Esophagus squamous epithelium (tissue), 4 donors: ENCODE data around the gene CIB2.

Source experiments
- POLR2A ChIP-seq, 4 donors: fragments of 450-650 bp; IDR thresholded peaks; one replicate each; pipeline ENCODE4 v1.6.1; 2017; ENCODE audit warnings: antibody characterized with exemption in 4 of 4, mild to moderate bottlenecking in 4 of 4, moderate library complexity in 3 of 4
- TF ChIP-seq, protein P1 (sequence below), 6 experiments: fragments of 450-650 bp in 4 of 6; fragments of 200-600 bp in 2 of 6; sonication (generic) in 2 of 6; IDR thresholded peaks; one replicate each; pipeline ENCODE4 v1.5.1; 2016 to 2019; ENCODE audit warnings: antibody characterized with exemption in 6 of 6, mild to moderate bottlenecking in 4 of 6, moderate library complexity in 4 of 6

DNA sequence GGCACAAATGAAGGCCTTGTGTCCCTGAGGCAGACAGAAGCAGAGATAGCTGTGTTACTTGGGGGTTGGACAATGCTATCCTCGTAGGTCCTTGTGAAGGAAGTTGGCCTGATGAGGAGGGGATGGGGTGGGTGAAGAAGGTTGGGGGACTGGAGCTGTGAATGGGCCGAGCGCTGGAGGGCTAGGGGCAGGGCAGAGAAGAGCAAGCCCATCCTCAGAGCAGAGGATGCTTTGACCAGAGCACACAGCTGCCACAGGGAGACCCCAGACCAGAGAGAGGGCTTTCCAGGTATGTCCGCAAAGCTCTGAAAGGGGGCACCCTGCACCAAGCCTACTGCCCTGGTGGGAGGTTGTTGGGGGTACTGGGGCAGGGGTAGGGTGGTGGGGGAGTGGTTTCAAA is 48.1 kb downstream of the CIB2 start:
- TF ChIP-seq, protein P1, sequence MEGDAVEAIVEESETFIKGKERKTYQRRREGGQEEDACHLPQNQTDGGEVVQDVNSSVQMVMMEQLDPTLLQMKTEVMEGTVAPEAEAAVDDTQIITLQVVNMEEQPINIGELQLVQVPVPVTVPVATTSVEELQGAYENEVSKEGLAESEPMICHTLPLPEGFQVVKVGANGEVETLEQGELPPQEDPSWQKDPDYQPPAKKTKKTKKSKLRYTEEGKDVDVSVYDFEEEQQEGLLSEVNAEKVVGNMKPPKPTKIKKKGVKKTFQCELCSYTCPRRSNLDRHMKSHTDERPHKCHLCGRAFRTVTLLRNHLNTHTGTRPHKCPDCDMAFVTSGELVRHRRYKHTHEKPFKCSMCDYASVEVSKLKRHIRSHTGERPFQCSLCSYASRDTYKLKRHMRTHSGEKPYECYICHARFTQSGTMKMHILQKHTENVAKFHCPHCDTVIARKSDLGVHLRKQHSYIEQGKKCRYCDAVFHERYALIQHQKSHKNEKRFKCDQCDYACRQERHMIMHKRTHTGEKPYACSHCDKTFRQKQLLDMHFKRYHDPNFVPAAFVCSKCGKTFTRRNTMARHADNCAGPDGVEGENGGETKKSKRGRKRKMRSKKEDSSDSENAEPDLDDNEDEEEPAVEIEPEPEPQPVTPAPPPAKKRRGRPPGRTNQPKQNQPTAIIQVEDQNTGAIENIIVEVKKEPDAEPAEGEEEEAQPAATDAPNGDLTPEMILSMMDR (IDR thresholded peaks at IDR 0.05) = no peak
- no peak for TF ChIP-seq POLR2A (IDR thresholded peaks at IDR 0.05)
